GM23338 (cell line): ENCODE results near the gene MORC3. TPM values are rescaled to one million over a fixed set of nuclear protein-coding genes. Genes with fewer than 3 reads are reported as not detected.

ENCODE experiments used
- ATAC-seq: fragments of 200-7000 bp; cut with Tn5 transposase; 3 replicates; pipeline ENCODE4 v1.9.1; 2020
- DNase-seq: peaks from one replicate; pipeline ENCODE4 v3.0.0-alpha.2; 2015; ENCODE audit warnings: low spot score
- H2AFZ ChIP-seq: fragments of 200-600 bp; sonication (generic); 2 replicates; pipeline ENCODE4 v1.8.0; 2016; ENCODE audit warnings: antibody characterized with exemption, mild to moderate bottlenecking, moderate library complexity
- H3F3A ChIP-seq: fragments of 200-600 bp; sonication (generic); replicated peaks from 2 replicates; pipeline ENCODE4 v1.8.0; 2017; ENCODE audit warnings: antibody characterized with exemption, mixed run types, low read depth
- H3K27ac ChIP-seq: fragments of 200-600 bp; sonication (generic); 2 replicates; pipeline ENCODE4 v1.6.1; 2016; ENCODE audit warnings: low read depth
- H3K27me3 ChIP-seq: fragments of 200-600 bp; sonication (generic); 2 replicates; pipeline ENCODE4 v1.8.0; 2016; ENCODE audit warnings: mild to moderate bottlenecking, mixed run types, moderate library complexity; ENCODE audit not compliant: insufficient read depth
- H3K36me3 ChIP-seq: fragments of 200-600 bp; sonication (generic); 2 replicates; pipeline ENCODE4 v1.8.0; 2016; ENCODE audit warnings: mild to moderate bottlenecking; ENCODE audit not compliant: insufficient read depth
- H3K4me1 ChIP-seq: fragments of 200-600 bp; sonication (generic); 2 replicates; pipeline ENCODE4 v1.8.0; 2016; ENCODE audit warnings: mild to moderate bottlenecking, moderate library complexity; ENCODE audit not compliant: insufficient read depth
- H3K4me2 ChIP-seq: fragments of 200-600 bp; sonication (generic); 2 replicates; pipeline ENCODE4 v1.7.1; 2017; ENCODE audit warnings: mixed run types
- H3K4me3 ChIP-seq: fragments of 200-600 bp; sonication (generic); 2 replicates; pipeline ENCODE4 v1.6.1; 2016; ENCODE audit warnings: mixed run types
- H3K79me2 ChIP-seq: fragments of 200-600 bp; sonication (generic); replicated peaks from 2 replicates; pipeline ENCODE4 v1.8.0; 2017; ENCODE audit warnings: mild to moderate bottlenecking; ENCODE audit not compliant: insufficient read depth
- H3K9me2 ChIP-seq: fragments of 200-600 bp; sonication (generic); 2 replicates; pipeline ENCODE4 v1.8.0; 2017; ENCODE audit not compliant: insufficient read depth
- H4K20me1 ChIP-seq: fragments of 200-600 bp; sonication (generic); replicated peaks from 2 replicates; pipeline ENCODE4 v1.8.0; 2017; ENCODE audit warnings: mild to moderate bottlenecking; ENCODE audit not compliant: insufficient read depth
- H3K27ac Mint-ChIP-seq: 2 replicates; pipeline ENCODE4 v1.8.0; 2020; ENCODE audit warnings: inconsistent platforms, mild to moderate bottlenecking, moderate library complexity, mixed read lengths
- H3K27me3 Mint-ChIP-seq: 3 replicates; pipeline ENCODE4 v1.8.0; 2022; ENCODE audit warnings: low read depth, mild to moderate bottlenecking, moderate library complexity, mixed read lengths, inconsistent platforms; ENCODE audit not compliant: insufficient read depth, poor library complexity
- H3K36me3 Mint-ChIP-seq: 3 replicates; pipeline ENCODE4 v1.8.0; 2021; ENCODE audit warnings: low read depth, mild to moderate bottlenecking, inconsistent platforms, moderate library complexity, mixed read lengths
- H3K4me1 Mint-ChIP-seq: 3 replicates; pipeline ENCODE4 v1.8.0; 2020; ENCODE audit warnings: mild to moderate bottlenecking, inconsistent platforms, mixed read lengths
- H3K4me3 Mint-ChIP-seq: 3 replicates; pipeline ENCODE4 v1.8.0; 2021; ENCODE audit warnings: moderate library complexity, mild to moderate bottlenecking, inconsistent platforms, mixed read lengths
- H3K9me3 Mint-ChIP-seq: 3 replicates; pipeline ENCODE4 v1.8.0; 2020; ENCODE audit warnings: moderate library complexity, mild to moderate bottlenecking, inconsistent platforms, mixed read lengths
- CREB1 ChIP-seq: fragments of 250-450 bp; sonication (Bioruptor Pico); IDR thresholded peaks from 2 replicates; pipeline ENCODE4 v1.5.0; 2020; ENCODE audit warnings: low read depth, mild to moderate bottlenecking, moderate library complexity
- EZH2 ChIP-seq: fragments of 200-600 bp; sonication (generic); IDR thresholded peaks from one replicate; pipeline ENCODE4 v1.8.0; 2017; ENCODE audit warnings: antibody characterized with exemption, mild to moderate bottlenecking, low read depth; ENCODE audit not compliant: unreplicated experiment
- EZH2phosphoT487 ChIP-seq: fragments of 200-600 bp; sonication (generic); IDR thresholded peaks from one replicate; pipeline ENCODE4 v1.8.1; 2018; ENCODE audit warnings: antibody characterized with exemption; ENCODE audit not compliant: unreplicated experiment
- JUNB ChIP-seq: IDR thresholded peaks from one replicate; pipeline ENCODE4 v1.6.1; 2016; ENCODE audit warnings: antibody characterized with exemption; ENCODE audit not compliant: unreplicated experiment
- NANOG ChIP-seq: IDR thresholded peaks from 2 replicates; pipeline ENCODE4 v1.6.1; 2016; ENCODE audit warnings: antibody characterized with exemption, borderline replicate concordance
- POLR2AphosphoS5 ChIP-seq: IDR thresholded peaks from 2 replicates; pipeline ENCODE4 v1.6.1; 2016; ENCODE audit warnings: antibody characterized with exemption, low read depth
- STAT1 ChIP-seq: IDR thresholded peaks from one replicate; pipeline ENCODE4 v1.6.1; 2016; ENCODE audit warnings: antibody characterized with exemption; ENCODE audit not compliant: unreplicated experiment
- ZNF114 ChIP-seq: fragments of 250-450 bp; sonication (Bioruptor Pico); IDR thresholded peaks from 2 replicates; pipeline ENCODE4 v1.5.0; 2020; ENCODE audit warnings: mild to moderate bottlenecking, moderate library complexity
- ZNF331 ChIP-seq: fragments of 250-450 bp; sonication (Bioruptor Pico); IDR thresholded peaks from 2 replicates; pipeline ENCODE4 v1.5.0; 2020; ENCODE audit warnings: low read depth, mild to moderate bottlenecking, moderate library complexity
- ZNF462 ChIP-seq: fragments of 250-450 bp; sonication (Bioruptor Pico); IDR thresholded peaks from 2 replicates; pipeline ENCODE4 v1.5.0; 2020; ENCODE audit warnings: mild to moderate bottlenecking, moderate library complexity
- polyA plus RNA-seq: library from polyadenylated mRNA; unstranded; fragments of >200 nt; fragmentation: Nextera tagmentation; extraction: Ambion mirVana; gene quantifications from 2 replicates; pipeline ENCODE4 v1.2.1, GENCODE V29; 2016
- total RNA-seq: library from RNA; depleted of rRNA; stranded (reverse); fragments of >200 nt; shearing (Covaris generic); gene quantifications from 2 replicates; pipeline ENCODE4 v1.2.3, GENCODE V29; 2014
- TF ChIP-seq, protein P1 (sequence below): IDR thresholded peaks from one replicate; pipeline ENCODE4 v1.6.1; 2018; ENCODE audit warnings: antibody characterized with exemption; ENCODE audit not compliant: unreplicated experiment
- TF ChIP-seq, protein P2 (sequence below), 2 experiments: fragments of 200-600 bp in 1 of 2; sonication (generic) in 1 of 2; conservative IDR thresholded peaks; 2 replicates each; pipeline versions ENCODE4 v1.5.1 to v1.6.1; 2016 to 2017; ENCODE audit warnings: antibody characterized with exemption in 2 of 2, low read depth in 2 of 2, mild to moderate bottlenecking in 2 of 2, moderate library complexity in 1 of 2
- TF ChIP-seq, protein P3 (sequence below): IDR thresholded peaks from 2 replicates; pipeline ENCODE4 v1.6.1; 2016; ENCODE audit warnings: antibody characterized with exemption

Gene MORC3
- total and polyA plus RNA-seq, 2 experiments from 2014 or later = 11.5 to 25.4 TPM

DNA sequence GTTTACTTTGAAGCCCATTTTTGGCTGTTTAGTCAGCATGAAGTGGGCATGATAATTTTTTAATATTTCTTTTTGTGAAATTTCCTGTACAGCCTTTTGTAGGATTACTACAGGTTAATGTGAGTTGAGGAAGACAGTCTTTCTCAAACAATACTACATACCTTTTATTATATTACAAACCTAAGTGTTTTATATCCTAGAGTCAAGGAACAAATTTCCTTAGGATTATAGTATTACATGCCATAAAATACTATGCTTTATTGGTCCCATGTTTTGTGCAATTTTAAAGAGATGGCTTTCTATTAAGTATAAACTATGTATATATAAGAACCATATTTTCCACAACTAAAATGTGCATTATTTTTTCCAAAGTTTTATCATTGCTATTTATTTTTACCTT is 56.0 kb downstream of the MORC3 start:
- TF ChIP-seq NANOG (no peak), JUNB (no peak), EZH2phosphoT487 (no peak), POLR2AphosphoS5 (no peak), EZH2 (no peak), ZNF462 (CRISPR knock-in tag) (no peak), CREB1 (no peak), STAT1 (no peak), ZNF331 (CRISPR knock-in tag) (no peak), ZNF114 (CRISPR knock-in tag) (no peak)
- TF ChIP-seq, protein P1, sequence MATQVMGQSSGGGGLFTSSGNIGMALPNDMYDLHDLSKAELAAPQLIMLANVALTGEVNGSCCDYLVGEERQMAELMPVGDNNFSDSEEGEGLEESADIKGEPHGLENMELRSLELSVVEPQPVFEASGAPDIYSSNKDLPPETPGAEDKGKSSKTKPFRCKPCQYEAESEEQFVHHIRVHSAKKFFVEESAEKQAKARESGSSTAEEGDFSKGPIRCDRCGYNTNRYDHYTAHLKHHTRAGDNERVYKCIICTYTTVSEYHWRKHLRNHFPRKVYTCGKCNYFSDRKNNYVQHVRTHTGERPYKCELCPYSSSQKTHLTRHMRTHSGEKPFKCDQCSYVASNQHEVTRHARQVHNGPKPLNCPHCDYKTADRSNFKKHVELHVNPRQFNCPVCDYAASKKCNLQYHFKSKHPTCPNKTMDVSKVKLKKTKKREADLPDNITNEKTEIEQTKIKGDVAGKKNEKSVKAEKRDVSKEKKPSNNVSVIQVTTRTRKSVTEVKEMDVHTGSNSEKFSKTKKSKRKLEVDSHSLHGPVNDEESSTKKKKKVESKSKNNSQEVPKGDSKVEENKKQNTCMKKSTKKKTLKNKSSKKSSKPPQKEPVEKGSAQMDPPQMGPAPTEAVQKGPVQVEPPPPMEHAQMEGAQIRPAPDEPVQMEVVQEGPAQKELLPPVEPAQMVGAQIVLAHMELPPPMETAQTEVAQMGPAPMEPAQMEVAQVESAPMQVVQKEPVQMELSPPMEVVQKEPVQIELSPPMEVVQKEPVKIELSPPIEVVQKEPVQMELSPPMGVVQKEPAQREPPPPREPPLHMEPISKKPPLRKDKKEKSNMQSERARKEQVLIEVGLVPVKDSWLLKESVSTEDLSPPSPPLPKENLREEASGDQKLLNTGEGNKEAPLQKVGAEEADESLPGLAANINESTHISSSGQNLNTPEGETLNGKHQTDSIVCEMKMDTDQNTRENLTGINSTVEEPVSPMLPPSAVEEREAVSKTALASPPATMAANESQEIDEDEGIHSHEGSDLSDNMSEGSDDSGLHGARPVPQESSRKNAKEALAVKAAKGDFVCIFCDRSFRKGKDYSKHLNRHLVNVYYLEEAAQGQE = no peak
- TF ChIP-seq, protein P2, sequence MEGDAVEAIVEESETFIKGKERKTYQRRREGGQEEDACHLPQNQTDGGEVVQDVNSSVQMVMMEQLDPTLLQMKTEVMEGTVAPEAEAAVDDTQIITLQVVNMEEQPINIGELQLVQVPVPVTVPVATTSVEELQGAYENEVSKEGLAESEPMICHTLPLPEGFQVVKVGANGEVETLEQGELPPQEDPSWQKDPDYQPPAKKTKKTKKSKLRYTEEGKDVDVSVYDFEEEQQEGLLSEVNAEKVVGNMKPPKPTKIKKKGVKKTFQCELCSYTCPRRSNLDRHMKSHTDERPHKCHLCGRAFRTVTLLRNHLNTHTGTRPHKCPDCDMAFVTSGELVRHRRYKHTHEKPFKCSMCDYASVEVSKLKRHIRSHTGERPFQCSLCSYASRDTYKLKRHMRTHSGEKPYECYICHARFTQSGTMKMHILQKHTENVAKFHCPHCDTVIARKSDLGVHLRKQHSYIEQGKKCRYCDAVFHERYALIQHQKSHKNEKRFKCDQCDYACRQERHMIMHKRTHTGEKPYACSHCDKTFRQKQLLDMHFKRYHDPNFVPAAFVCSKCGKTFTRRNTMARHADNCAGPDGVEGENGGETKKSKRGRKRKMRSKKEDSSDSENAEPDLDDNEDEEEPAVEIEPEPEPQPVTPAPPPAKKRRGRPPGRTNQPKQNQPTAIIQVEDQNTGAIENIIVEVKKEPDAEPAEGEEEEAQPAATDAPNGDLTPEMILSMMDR (conservative IDR thresholded peaks at IDR 0.05; ENCODE audit: low read depth in 2 of 2) = no peak
- TF ChIP-seq, protein P3, sequence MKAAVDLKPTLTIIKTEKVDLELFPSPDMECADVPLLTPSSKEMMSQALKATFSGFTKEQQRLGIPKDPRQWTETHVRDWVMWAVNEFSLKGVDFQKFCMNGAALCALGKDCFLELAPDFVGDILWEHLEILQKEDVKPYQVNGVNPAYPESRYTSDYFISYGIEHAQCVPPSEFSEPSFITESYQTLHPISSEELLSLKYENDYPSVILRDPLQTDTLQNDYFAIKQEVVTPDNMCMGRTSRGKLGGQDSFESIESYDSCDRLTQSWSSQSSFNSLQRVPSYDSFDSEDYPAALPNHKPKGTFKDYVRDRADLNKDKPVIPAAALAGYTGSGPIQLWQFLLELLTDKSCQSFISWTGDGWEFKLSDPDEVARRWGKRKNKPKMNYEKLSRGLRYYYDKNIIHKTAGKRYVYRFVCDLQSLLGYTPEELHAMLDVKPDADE = no peak
- Histone ChIP-seq H3K79me2 (no peaks in the 10 kb centered on the region), H3K27me3 (no peaks in the 10 kb centered on the region), H3K4me1 (no peaks in the 10 kb centered on the region), H3K27ac (no peak overlapping the region), H3F3A (peaks cover 8% of the 10 kb centered on the region; the same call in 1 of the 2 replicates), H3K4me2 (no peak overlapping the region), H3K36me3 (peaks cover 51% of the 10 kb centered on the region; the same call in 1 of the 2 replicates), H4K20me1 (0 out of 2 replicates have a peak, but pooled peaks cover 7% of the 10 kb centered on the region), H2AFZ (no peak overlapping the region), H3K9me2 (no peaks in the 10 kb centered on the region), H3K4me3 (no peak overlapping the region)
- Mint-ChIP-seq H3K9me3 (no peaks in the 10 kb centered on the region), H3K27me3 (no peaks in the 10 kb centered on the region), H3K4me1 (peaks cover 2% of the 10 kb centered on the region; the same call in 1 of the 3 replicates), H3K27ac (no peak overlapping the region), H3K4me3 (no peak overlapping the region), H3K36me3 (peaks cover 40% of the 10 kb centered on the region)
- DNase-seq (no peak), ATAC-seq (no peak)
